NCI-H146 treated with DMSO at 0.1 percent for 48 hours (cell line): ENCODE results near the gene SNX13.

Experiments used
- DNase-seq: peaks from one replicate; lab custom pipeline; 2025; ENCODE audit not compliant: unreplicated experiment; lab: John Stamatoyannopoulos, UW

The SNX13 gene, protein sequence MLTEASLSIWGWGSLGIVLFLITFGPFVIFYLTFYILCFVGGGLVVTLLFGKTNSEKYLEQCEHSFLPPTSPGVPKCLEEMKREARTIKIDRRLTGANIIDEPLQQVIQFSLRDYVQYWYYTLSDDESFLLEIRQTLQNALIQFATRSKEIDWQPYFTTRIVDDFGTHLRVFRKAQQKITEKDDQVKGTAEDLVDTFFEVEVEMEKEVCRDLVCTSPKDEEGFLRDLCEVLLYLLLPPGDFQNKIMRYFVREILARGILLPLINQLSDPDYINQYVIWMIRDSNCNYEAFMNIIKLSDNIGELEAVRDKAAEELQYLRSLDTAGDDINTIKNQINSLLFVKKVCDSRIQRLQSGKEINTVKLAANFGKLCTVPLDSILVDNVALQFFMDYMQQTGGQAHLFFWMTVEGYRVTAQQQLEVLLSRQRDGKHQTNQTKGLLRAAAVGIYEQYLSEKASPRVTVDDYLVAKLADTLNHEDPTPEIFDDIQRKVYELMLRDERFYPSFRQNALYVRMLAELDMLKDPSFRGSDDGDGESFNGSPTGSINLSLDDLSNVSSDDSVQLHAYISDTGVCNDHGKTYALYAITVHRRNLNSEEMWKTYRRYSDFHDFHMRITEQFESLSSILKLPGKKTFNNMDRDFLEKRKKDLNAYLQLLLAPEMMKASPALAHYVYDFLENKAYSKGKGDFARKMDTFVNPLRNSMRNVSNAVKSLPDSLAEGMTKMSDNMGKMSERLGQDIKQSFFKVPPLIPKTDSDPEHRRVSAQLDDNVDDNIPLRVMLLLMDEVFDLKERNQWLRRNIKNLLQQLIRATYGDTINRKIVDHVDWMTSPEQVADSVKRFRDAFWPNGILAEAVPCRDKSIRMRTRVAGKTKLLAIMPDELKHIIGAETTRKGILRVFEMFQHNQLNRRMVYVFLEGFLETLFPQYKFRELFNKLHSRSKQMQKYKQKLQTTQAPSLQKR

GRCh38 chr7:17940302-17940883 lies at the start of gene SNX13:
Gene SNX13 (minus strand): TSS chr7:17940494. CDS start chr7:17940295, 199 bp downstream.
- peak; percentile 85 for DNase-seq

- no peak for DNase-seq
Measured at GRCh38 chr7:17989546-17989945, 49.3 kb upstream of the SNX13 start.

DNA sequence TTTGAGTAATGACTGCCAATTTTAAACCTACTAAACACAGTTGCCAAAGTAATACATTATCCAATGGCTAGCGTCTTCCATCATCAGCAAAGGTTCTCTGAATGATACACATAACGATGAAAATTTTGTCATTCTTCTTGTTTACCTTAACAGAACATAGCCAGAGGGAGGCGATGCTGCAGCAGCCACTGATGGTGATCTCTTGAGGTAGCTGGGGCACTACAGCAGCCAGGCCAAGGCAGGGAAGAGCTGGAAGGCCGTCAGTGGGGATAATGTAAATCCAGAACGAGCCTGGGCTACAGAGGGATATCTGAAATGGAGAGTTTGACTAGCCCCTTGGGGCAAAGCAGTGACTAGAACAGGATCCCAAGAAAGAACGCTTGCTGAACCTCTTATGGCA lies 48.6 kb upstream of the SNX13 start:
- DNase-seq, result no peak

DNA sequence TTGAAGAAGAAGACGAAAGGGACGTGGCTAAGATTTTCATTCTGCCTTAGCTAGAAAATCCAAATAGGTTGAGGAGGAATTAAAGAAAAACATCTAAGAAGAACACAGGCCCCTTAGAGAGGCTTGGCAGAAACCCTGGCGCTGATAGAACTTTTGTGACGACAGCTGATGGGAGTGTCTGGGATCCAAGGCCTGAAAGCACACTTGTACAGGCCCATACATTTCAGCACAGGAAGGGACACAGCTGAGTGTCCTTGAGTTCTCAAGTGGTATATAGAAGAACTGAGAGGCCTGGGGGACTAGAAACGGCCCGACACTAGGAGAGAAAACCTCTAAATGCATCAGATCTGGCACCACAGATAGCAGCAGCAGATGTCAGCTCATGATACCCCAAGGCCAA lies 47.8 kb upstream of the SNX13 start:
- no peak for DNase-seq

DNA sequence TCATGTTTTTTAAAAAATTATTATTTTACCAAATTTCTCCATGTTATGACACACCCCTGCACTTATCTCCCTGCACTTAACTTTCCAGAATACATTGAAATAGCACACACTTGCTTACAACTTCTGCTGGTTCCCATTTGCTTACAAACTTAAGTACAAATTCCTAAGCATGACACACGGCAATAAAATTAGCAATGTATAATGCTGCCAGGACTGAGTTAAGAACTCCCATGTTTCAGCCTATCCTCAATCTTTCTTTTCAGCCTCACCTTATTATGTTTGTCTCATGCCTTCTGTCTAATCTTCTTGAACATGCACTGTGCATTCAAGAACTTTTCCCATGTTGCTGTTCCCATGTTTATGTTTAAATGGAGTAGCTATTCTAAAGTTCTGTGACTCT lies 46.6 kb upstream of the SNX13 start:
- no peak for DNase-seq

DNA sequence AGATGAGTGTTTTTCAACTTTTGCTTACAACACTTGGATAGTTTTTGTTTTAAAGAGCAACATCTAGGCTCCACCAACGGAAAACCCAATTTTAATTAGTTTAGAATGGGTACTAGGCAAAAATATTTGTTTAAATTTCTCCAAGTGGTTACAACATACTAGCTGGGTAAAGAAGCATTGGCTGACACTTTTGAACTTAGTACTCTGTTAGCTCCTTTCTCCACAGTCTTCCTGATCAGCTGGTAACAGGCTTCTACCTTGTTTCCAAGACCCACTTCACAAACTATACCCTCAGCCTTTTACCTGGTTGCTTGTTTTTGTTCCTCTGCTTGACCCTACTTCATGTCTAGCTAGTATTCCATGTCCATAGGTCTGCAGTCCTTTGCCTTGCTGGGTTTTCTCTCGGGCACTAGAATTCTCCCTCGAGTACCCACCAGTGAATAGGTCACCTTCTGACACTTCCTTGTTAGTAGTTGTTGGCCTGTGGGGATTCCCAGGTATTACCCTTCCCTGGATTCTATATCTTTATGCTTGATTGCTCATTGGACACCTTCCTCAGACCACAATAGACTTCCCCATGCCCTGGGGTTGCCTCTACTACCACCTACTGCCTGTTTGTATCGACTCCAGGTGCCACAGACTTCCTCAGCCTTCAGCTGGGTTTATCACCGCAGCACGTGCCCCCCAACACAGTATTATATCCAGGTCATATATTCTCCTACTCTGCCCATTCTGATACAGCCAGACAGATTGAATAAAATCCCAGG lies 45.4 kb upstream of the SNX13 start:
- no peak for DNase-seq

GRCh38 chr7:17984288-17984687 lies 44.0 kb upstream of the SNX13 start:
- no peak for DNase-seq

GRCh38 chr7:17983221-17984062 lies 43.1 kb upstream of the SNX13 start:
- DNase-seq, result no peak

DNA sequence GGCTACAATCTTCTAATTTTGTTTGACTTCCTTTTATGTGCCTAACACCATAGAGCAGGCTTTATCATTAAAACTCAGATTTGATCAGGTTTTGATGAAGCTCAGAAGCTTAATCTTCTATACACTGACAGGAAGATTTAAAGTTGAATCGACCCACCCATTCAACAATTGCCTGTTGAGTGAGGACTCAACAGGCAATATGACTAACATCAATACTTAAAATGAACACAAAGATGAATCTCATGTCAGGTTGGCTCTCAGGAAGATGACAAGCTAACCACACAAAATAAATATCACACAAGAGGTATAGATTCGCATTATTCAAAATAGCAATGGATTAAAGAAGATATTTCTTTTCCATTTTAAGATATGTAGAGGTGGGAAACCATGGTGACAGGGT lies 36.7 kb upstream of the SNX13 start:
- no peak for DNase-seq

DNA sequence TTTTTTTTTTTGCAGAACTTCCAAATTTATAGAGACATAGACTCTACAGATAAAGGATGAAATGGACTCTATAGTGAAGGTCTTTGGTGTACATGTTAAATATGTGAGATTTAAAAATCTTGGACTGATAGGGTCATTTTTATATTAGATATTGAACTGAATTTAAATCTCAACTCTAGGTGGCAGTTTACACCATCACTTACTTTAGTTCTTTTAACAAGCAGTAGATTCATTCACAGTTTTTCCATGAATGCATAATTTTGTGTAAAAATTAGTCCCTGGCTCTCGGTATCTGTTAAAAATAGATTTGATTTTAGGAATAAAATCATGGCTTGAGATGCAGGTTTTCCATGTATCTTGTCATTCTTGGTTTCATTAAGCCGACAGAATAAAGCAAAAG lies 31.1 kb upstream of the SNX13 start:
- no peak for DNase-seq

DNA sequence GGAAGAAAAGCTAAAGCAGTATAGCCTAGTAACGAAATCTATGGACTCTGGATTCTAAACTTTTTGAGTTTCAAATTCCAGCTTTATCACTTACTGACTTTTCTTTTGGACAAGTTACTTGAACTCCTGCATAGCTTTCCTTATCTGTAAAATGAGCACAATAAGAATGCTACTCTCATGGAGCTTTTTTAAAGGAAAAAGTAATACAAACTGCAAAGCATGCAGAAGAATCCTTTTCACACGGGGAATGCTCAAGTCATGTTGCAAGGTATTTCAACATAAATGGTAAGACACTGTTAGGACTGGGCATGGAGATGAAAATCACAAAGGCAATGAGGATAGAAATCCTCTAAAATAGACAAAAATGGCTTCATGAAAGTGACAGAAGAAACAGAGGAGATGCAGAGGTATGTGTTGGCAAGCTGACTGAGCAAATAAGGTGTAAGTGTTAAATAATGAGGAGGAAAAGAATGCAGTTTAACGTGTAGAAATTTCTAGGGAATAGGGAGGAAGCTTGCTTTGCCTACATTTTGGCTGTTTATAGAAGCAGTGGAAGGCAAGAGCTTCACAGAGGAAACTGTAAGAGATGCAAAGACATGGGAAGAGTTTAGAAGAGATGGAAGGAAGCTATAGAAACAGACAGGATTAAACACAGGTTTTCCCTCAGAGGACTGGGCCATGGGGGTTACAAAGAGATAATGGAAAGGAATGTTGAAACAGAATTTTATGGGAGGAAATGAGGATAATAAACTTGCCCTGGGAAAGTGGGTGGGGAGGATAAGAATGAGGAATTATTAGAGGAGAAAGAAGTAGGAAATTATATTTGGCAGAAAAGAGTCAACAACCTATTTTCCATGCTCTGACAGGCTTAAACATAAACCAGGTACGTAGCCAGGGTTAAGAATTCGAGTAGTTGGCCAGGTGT lies 28.8 kb upstream of the SNX13 start:
- DNase-seq, result no peak

- DNase-seq, result no peak
Measured at GRCh38 chr7:17966706-17967105, 26.4 kb upstream of the SNX13 start.

- DNase-seq, result no peak
Measured at GRCh38 chr7:17965603-17966002, 25.3 kb upstream of the SNX13 start.

- DNase-seq, result no peak
Measured at GRCh38 chr7:17963281-17963680, 23.0 kb upstream of the SNX13 start.

DNA sequence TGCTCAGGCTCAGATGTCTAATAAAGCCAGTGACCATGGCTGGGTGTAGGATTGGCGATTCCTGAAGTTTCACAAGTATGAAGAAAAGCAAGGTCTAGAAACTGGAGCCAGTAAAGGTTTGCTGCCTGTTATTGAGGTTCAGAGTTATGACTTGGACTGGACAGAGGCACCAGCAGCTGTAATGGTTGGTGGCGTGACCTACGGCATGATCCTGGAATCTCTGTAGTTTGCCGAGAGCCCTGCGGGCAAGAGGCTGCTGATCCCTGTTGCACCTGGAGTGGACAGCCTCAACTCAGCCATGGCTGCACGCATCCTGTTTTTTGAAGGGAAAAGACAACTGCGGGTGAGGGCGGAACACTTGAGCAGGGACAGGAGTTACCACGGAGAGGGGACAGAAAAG lies 22.4 kb upstream of the SNX13 start:
- no peak for DNase-seq

GRCh38 chr7:17957871-17958270 lies 17.6 kb upstream of the SNX13 start:
- DNase-seq, result no peak

GRCh38 chr7:17952387-17952786 lies 12.1 kb upstream of the SNX13 start:
- no peak for DNase-seq

GRCh38 chr7:17951742-17952254 lies 11.5 kb upstream of the SNX13 start:
- DNase-seq, result no peak
